H1 (cell line): Measurements from ENCODE around the gene PRKCH. TPM values are rescaled to one million over a fixed set of nuclear protein-coding genes. Genes with fewer than 3 reads are reported as not detected.
"Not testable (repeated sequence)": the region's sequence is repeated elsewhere in the genome, so short reads cannot be mapped to it uniquely, and the experiment has no call there.

ENCODE experiments used
- CTCF ChIA-PET: fragments of 300-600 bp; sonication (Branson Sonifier 250); formaldehyde crosslinking; loops from one replicate; lab custom pipeline; 2021; ENCODE audit not compliant: partially characterized antibody; lab: Charles Lee
- POLR2A ChIA-PET: fragments of 300-600 bp; sonication (Branson Sonifier 250); formaldehyde crosslinking; loops from one replicate; lab custom pipeline; 2021; ENCODE audit warnings: inconsistent platforms; ENCODE audit not compliant: partially characterized antibody; lab: Charles Lee
- DNase-seq, 2 experiments: peaks; one replicate each; pipeline versions ENCODE4 v3.0.0 to v3.0.0-alpha.2; 2010 to 2022; ENCODE audit warnings: low spot score in 2 of 2, low read depth in 1 of 2, mixed read lengths in 1 of 2
- FAIRE-seq: peaks from 2 replicates; lab custom pipeline; 2011; peaks lifted over from hg19 to GRCh38; lab: Jason Lieb, UNC
- H2AFZ ChIP-seq: 2 replicates; pipeline ENCODE4 v1.8.1; 2012; ENCODE audit warnings: low read length, inconsistent platforms
- H2AK5ac ChIP-seq: 2 replicates; pipeline ENCODE4 v1.6.1; 2013; ENCODE audit warnings: low read depth, low read length
- H2BK120ac ChIP-seq: replicated peaks from 2 replicates; pipeline ENCODE3; 2013; ENCODE audit warnings: low read depth, low read length, inconsistent platforms
- H2BK12ac ChIP-seq: 2 replicates; pipeline ENCODE4 v1.6.1; 2013; ENCODE audit warnings: low read depth, low read length
- H2BK15ac ChIP-seq: 2 replicates; pipeline ENCODE4 v1.6.1; 2013; ENCODE audit warnings: low read length
- H2BK20ac ChIP-seq: 2 replicates; pipeline ENCODE4 v1.6.1; 2013; ENCODE audit warnings: low read length
- H2BK5ac ChIP-seq: 2 replicates; pipeline ENCODE4 v1.6.1; 2013; ENCODE audit warnings: low read depth, low read length
- H3K14ac ChIP-seq: 2 replicates; pipeline ENCODE4 v1.6.1; 2013; ENCODE audit warnings: inconsistent platforms; ENCODE audit not compliant: insufficient read length
- H3K18ac ChIP-seq: 2 replicates; pipeline ENCODE4 v1.6.1; 2013; ENCODE audit warnings: low read length; ENCODE audit errors: extremely low read depth
- H3K23ac ChIP-seq: 2 replicates; pipeline ENCODE4 v1.6.1; 2013; ENCODE audit warnings: inconsistent platforms; ENCODE audit not compliant: insufficient read length
- H3K23me2 ChIP-seq: 2 replicates; pipeline ENCODE4 v1.6.1; 2013; ENCODE audit warnings: low read depth, low read length
- H3K27ac ChIP-seq: 2 replicates; pipeline ENCODE4 v1.6.1; 2011; ENCODE audit warnings: low read depth, low read length, inconsistent platforms
- H3K27me3 ChIP-seq, 4 experiments: replicated peaks in 1 of 4; 1 replicate in 1 of 4; 2 replicates in 3 of 4; pipeline versions ENCODE4 v1.6.1 to v1.8.1; 2011 to 2013; ENCODE audit warnings: low read length in 3 of 4, mild to moderate bottlenecking in 3 of 4, inconsistent platforms in 2 of 4, mixed read lengths in 2 of 4, moderate library complexity in 1 of 4; ENCODE audit not compliant: control insufficient read depth in 3 of 4, insufficient read depth in 3 of 4; ENCODE audit errors: extremely low read depth in 1 of 4
- H3K36me3 ChIP-seq, 4 experiments: 2 replicates each; pipeline versions ENCODE4 v1.6.1 to v1.8.1; 2011 to 2013; ENCODE audit warnings: mild to moderate bottlenecking in 4 of 4, low read length in 3 of 4, moderate library complexity in 2 of 4, control low read depth in 1 of 4, inconsistent platforms in 1 of 4; ENCODE audit not compliant: insufficient read depth in 4 of 4, control insufficient read depth in 2 of 4
- H3K4ac ChIP-seq: replicated peaks from 2 replicates; pipeline ENCODE3; 2013; ENCODE audit warnings: low read length, low read depth, mixed read lengths, inconsistent platforms; ENCODE audit not compliant: insufficient read length
- H3K4me1 ChIP-seq, 4 experiments: replicated peaks in 1 of 4; 1 replicate in 1 of 4; 2 replicates in 3 of 4; pipeline versions ENCODE4 v1.6.1 to v1.8.1; 2011 to 2013; ENCODE audit warnings: low read length in 3 of 4, inconsistent platforms in 2 of 4, mixed read lengths in 1 of 4; ENCODE audit not compliant: insufficient read depth in 4 of 4, control insufficient read depth in 3 of 4
- H3K4me2 ChIP-seq, 2 experiments: 2 replicates each; pipeline versions ENCODE4 v1.6.1 to v1.8.1; 2011 to 2013; ENCODE audit warnings: low read depth in 2 of 2, low read length in 2 of 2, control low read depth in 1 of 2, inconsistent platforms in 1 of 2, mild to moderate bottlenecking in 1 of 2; ENCODE audit not compliant: insufficient read depth in 1 of 2
- H3K4me3 ChIP-seq, 4 experiments: fragments of 200-600, 300-600 bp in 1 of 4; sonication (generic), shearing (Covaris generic), sonication (Bioruptor Twin) in 1 of 4; 2 replicates each; pipeline versions ENCODE4 v1.5.1 to v1.8.1; 2011 to 2016; ENCODE audit warnings: low read length in 4 of 4, low read depth in 3 of 4, control low read depth in 2 of 4, inconsistent platforms in 2 of 4, mild to moderate bottlenecking in 2 of 4, mixed read lengths in 1 of 4, moderate library complexity in 1 of 4; ENCODE audit not compliant: insufficient read depth in 2 of 4; ENCODE audit errors: extremely low read depth in 1 of 4
- H3K56ac ChIP-seq: replicated peaks from 2 replicates; pipeline ENCODE3; 2013; ENCODE audit warnings: low read depth, mild to moderate bottlenecking, mixed read lengths, low read length, inconsistent platforms; ENCODE audit not compliant: insufficient read length
- H3K79me1 ChIP-seq: 2 replicates; pipeline ENCODE4 v1.6.1; 2013; ENCODE audit warnings: low read depth, low read length, control low read depth
- H3K79me2 ChIP-seq, 2 experiments: 2 replicates each; pipeline versions ENCODE4 v1.6.1 to v1.8.1; 2012 to 2013; ENCODE audit warnings: low read length in 2 of 2, mild to moderate bottlenecking in 2 of 2, inconsistent platforms in 1 of 2; ENCODE audit not compliant: insufficient read depth in 2 of 2, control insufficient read depth in 1 of 2
- H3K9ac ChIP-seq, 4 experiments: replicated peaks in 1 of 4; 1 replicate in 1 of 4; 2 replicates in 3 of 4; pipeline versions ENCODE4 v1.6.1 to v1.8.1; 2011 to 2013; ENCODE audit warnings: low read depth in 3 of 4, low read length in 3 of 4, control low read depth in 2 of 4, mild to moderate bottlenecking in 2 of 4, moderate library complexity in 2 of 4, inconsistent platforms in 1 of 4; ENCODE audit errors: extremely low read depth in 1 of 4
- H3K9me3 ChIP-seq, 2 experiments: 2 replicates each; pipeline versions ENCODE4 v1.6.1 to v1.8.1; 2012 to 2013; ENCODE audit warnings: mild to moderate bottlenecking in 2 of 2, moderate library complexity in 2 of 2, control low read depth in 1 of 2, inconsistent platforms in 1 of 2, low read depth in 1 of 2, low read length in 1 of 2, mixed read lengths in 1 of 2; ENCODE audit not compliant: insufficient read depth in 2 of 2
- H4K20me1 ChIP-seq, 2 experiments: replicated peaks in 1 of 2; 2 replicates each; pipeline versions ENCODE3 to v1.8.1; 2011 to 2013; ENCODE audit warnings: inconsistent platforms in 2 of 2, low read length in 2 of 2, mild to moderate bottlenecking in 1 of 2; ENCODE audit not compliant: insufficient read depth in 2 of 2, control insufficient read depth in 1 of 2
- H4K5ac ChIP-seq: 2 replicates; pipeline ENCODE4 v1.6.1; 2013; ENCODE audit warnings: low read length, low read depth, mixed read lengths, inconsistent platforms; ENCODE audit not compliant: insufficient read length
- H4K8ac ChIP-seq: 2 replicates; pipeline ENCODE4 v1.8.0; 2013; ENCODE audit warnings: mild to moderate bottlenecking, moderate library complexity, low read length, inconsistent platforms; ENCODE audit not compliant: insufficient read depth; ENCODE audit errors: extremely low read depth
- H4K91ac ChIP-seq: replicated peaks from 2 replicates; pipeline ENCODE3; 2013; ENCODE audit warnings: low read length, mixed read lengths, inconsistent platforms; ENCODE audit not compliant: insufficient read length
- whole genome bisulfite sequencing, 2 experiments: shearing (Covaris generic) in 1 of 2; methylation state at CpG; one replicate each; pipeline versions ENCODE4 v1.1.6 to v1.1.7; 2013 to 2015; ENCODE audit warnings: low lambda C conversion rate in 2 of 2, mixed read lengths in 2 of 2, inconsistent platforms in 1 of 2, low coverage in 1 of 2, missing lambda C conversion rate in 1 of 2; ENCODE audit not compliant: insufficient replicate concordance in 2 of 2, insufficient coverage in 1 of 2, insufficient read length in 1 of 2; ENCODE audit errors: extremely low coverage in 1 of 2, missing lambda C conversion rate in 1 of 2; 5-methylcytosine and 5-hydroxymethylcytosine counted together
- polyA plus RNA-seq, 7 experiments: library from polyadenylated mRNA; depleted of rRNA in 3 of 7; stranded (reverse) in 5 of 7; unstranded in 2 of 7; fragments of >200 nt in 5 of 7; fragments of 200-250 nt in 2 of 7; gene quantifications; 1 replicate in 5 of 7; 2 replicates in 1 of 7; 4 replicates in 1 of 7; pipeline versions ENCODE4 v1.2.1 to v1.2.3, GENCODE V29; 2011 to 2013; ENCODE audit warnings: missing spikeins in 2 of 7, mixed read lengths in 2 of 7
- total RNA-seq: library from RNA; stranded (reverse); fragmentation: NEBNext Ultra II Directional; extraction: Animal tissue kit (Norgen Biotek cat#: 25700); gene quantifications from 2 replicates; pipeline ENCODE4 v1.2.1, GENCODE V29; 2021

The PRKCH gene
- total and polyA plus RNA-seq, 2 of the 8 experiments (the other 6 are each of a cell fraction or from before 2014, with no cell fraction given), result 6.4 to 7.0 TPM

GRCh38 chr14:61308701-61309100 is 12.7 kb upstream of the PRKCH start:
- H3K18ac ChIP-seq, H4K91ac ChIP-seq, H2BK15ac ChIP-seq, H3K4ac ChIP-seq, H2BK120ac ChIP-seq, H2AFZ ChIP-seq, H3K4me1 ChIP-seq, H4K20me1 ChIP-seq, H3K27me3 ChIP-seq, H3K56ac ChIP-seq, H3K79me2 ChIP-seq, H4K5ac ChIP-seq, DNase-seq, H3K36me3 ChIP-seq, H3K9ac ChIP-seq, H3K4me2 ChIP-seq, H2BK12ac ChIP-seq, H3K79me1 ChIP-seq, H3K14ac ChIP-seq, H3K23me2 ChIP-seq, H2BK20ac ChIP-seq, H4K8ac ChIP-seq, FAIRE-seq, H2BK5ac ChIP-seq, H3K23ac ChIP-seq, H3K4me3 ChIP-seq, H3K27ac ChIP-seq, H2AK5ac ChIP-seq: not testable (repeated sequence)
- 96% methylated on average over 4 of the region's 4 CpGs; no CpG with 5 or more reads in 1 of the 2 experiments for WGBS, 2 experiments
- CTCF ChIA-PET, result interaction anchor here (0.7 to 1.2 kb wide), 2 partner anchors 12 to 153 kb away, joined by 3 to 4 read pairs; no protein-coding TSS in a partner anchor
- POLR2A ChIA-PET, result interaction anchor here (0.9 kb wide), 1 partner anchor 775 kb away, joined by 3 read pairs; no protein-coding TSS in a partner anchor
- H3K9me3 ChIP-seq, result peaks cover 7 to 11% of the 10 kb centered on the region in 2 experiments; a peak in 3 of 4 replicates
